H9 (cell line): ENCODE measurements around the gene PKN3. TPM values are rescaled to one million over a fixed set of nuclear protein-coding genes. Genes with fewer than 3 reads are reported as not detected.

Source experiments
- DNase-seq: peaks from one replicate; pipeline ENCODE4 v3.0.0-alpha.2; 2017
- H2AFZ ChIP-seq: one replicate; pipeline ENCODE4 v1.6.1; 2013; ENCODE audit warnings: mild to moderate bottlenecking, low read length, control low read depth, moderate library complexity
- H2AK5ac ChIP-seq: 2 replicates; pipeline ENCODE4 v1.6.1; 2013; ENCODE audit warnings: low read length, control low read depth, mixed read lengths; ENCODE audit not compliant: insufficient read length
- H2BK120ac ChIP-seq: one replicate; pipeline ENCODE4 v1.6.1; 2013; ENCODE audit warnings: low read depth, mild to moderate bottlenecking, low read length, control low read depth, inconsistent platforms; ENCODE audit not compliant: poor library complexity, severe bottlenecking
- H2BK12ac ChIP-seq: 2 replicates; pipeline ENCODE4 v1.6.1; 2013; ENCODE audit warnings: low read length, control low read depth, mixed read lengths, low read depth; ENCODE audit not compliant: insufficient read length
- H2BK15ac ChIP-seq: 2 replicates; pipeline ENCODE4 v1.6.1; 2013; ENCODE audit warnings: low read depth, low read length, control low read depth
- H2BK20ac ChIP-seq: one replicate; pipeline ENCODE4 v1.6.1; 2013; ENCODE audit warnings: low read depth, mild to moderate bottlenecking, low read length, control low read depth, inconsistent platforms; ENCODE audit not compliant: poor library complexity, severe bottlenecking
- H2BK5ac ChIP-seq: 2 replicates; pipeline ENCODE4 v1.6.1; 2013; ENCODE audit warnings: low read length, control low read depth, mixed read lengths; ENCODE audit not compliant: insufficient read length
- H3K14ac ChIP-seq: 2 replicates; pipeline ENCODE4 v1.6.1; 2013; ENCODE audit warnings: low read length, control low read depth; ENCODE audit not compliant: insufficient read depth
- H3K18ac ChIP-seq: 2 replicates; pipeline ENCODE4 v1.6.1; 2013; ENCODE audit warnings: low read depth, mild to moderate bottlenecking, mixed read lengths, low read length, control low read depth; ENCODE audit not compliant: insufficient read length
- H3K23ac ChIP-seq: 2 replicates; pipeline ENCODE4 v1.6.1; 2013; ENCODE audit warnings: low read length, control low read depth, mixed read lengths, low read depth; ENCODE audit not compliant: insufficient read length
- H3K23me2 ChIP-seq: 2 replicates; pipeline ENCODE4 v1.6.1; 2013; ENCODE audit warnings: low read depth, mild to moderate bottlenecking, mixed read lengths, low read length, control low read depth; ENCODE audit not compliant: insufficient read length, poor library complexity, severe bottlenecking
- H3K27ac ChIP-seq: 2 replicates; pipeline ENCODE4 v1.5.1; 2013; ENCODE audit warnings: low read length, control low read depth, mixed read lengths, low read depth; ENCODE audit not compliant: insufficient read length
- H3K27me3 ChIP-seq: 2 replicates; pipeline ENCODE4 v1.6.1; 2013; ENCODE audit warnings: low read length, control low read depth, inconsistent platforms; ENCODE audit not compliant: insufficient read depth
- H3K4ac ChIP-seq: 2 replicates; pipeline ENCODE4 v1.6.1; 2013; ENCODE audit warnings: low read depth, mild to moderate bottlenecking, control low read depth, inconsistent platforms, low read length, moderate library complexity
- H3K4me1 ChIP-seq: 2 replicates; pipeline ENCODE4 v1.6.1; 2013; ENCODE audit warnings: low read length, control low read depth, inconsistent platforms; ENCODE audit not compliant: insufficient read depth
- H3K4me2 ChIP-seq: 2 replicates; pipeline ENCODE4 v1.6.1; 2013; ENCODE audit warnings: low read length, control low read depth, mixed read lengths; ENCODE audit not compliant: insufficient read length, insufficient read depth
- H3K56ac ChIP-seq: 2 replicates; pipeline ENCODE4 v1.6.1; 2013; ENCODE audit warnings: low read depth, mild to moderate bottlenecking, mixed read lengths, low read length, control low read depth; ENCODE audit not compliant: insufficient read length
- H3K79me1 ChIP-seq: 2 replicates; pipeline ENCODE4 v1.6.1; 2013; ENCODE audit warnings: low read depth, mild to moderate bottlenecking, moderate library complexity, low read length, control low read depth, inconsistent platforms; ENCODE audit not compliant: insufficient read depth, poor library complexity, severe bottlenecking
- H3K79me2 ChIP-seq: 2 replicates; pipeline ENCODE4 v1.6.1; 2013; ENCODE audit warnings: low read length, control low read depth, inconsistent platforms; ENCODE audit not compliant: insufficient read depth
- H3K9ac ChIP-seq: 2 replicates; pipeline ENCODE4 v1.6.1; 2013; ENCODE audit warnings: low read length, control low read depth, mixed read lengths; ENCODE audit not compliant: insufficient read length; ENCODE audit errors: extremely low read depth
- H3K9me3 ChIP-seq: one replicate; pipeline ENCODE4 v1.6.1; 2013; ENCODE audit warnings: low read depth, low read length, inconsistent platforms; ENCODE audit not compliant: control insufficient read depth
- H3T11ph ChIP-seq: one replicate; pipeline ENCODE4 v1.6.1; 2013; ENCODE audit warnings: mild to moderate bottlenecking, low read length, control low read depth, inconsistent platforms
- H4K20me1 ChIP-seq: one replicate; pipeline ENCODE4 v1.6.1; 2013; ENCODE audit not compliant: control insufficient read depth, insufficient read length, insufficient read depth
- H4K5ac ChIP-seq: 2 replicates; pipeline ENCODE4 v1.6.1; 2013; ENCODE audit warnings: low read depth, mild to moderate bottlenecking, mixed read lengths, low read length, control low read depth; ENCODE audit not compliant: insufficient read length
- H4K8ac ChIP-seq: replicated peaks from 2 replicates; pipeline ENCODE4 v1.6.1; 2013; ENCODE audit warnings: low read length, control low read depth, mixed read lengths, low read depth; ENCODE audit not compliant: insufficient read length
- H4K91ac ChIP-seq: 2 replicates; pipeline ENCODE4 v1.6.1; 2013; ENCODE audit warnings: low read depth, mild to moderate bottlenecking, moderate library complexity, mixed read lengths, low read length, control low read depth; ENCODE audit not compliant: insufficient read length
- H3K27ac Mint-ChIP-seq, 3 experiments: 2 replicates in 2 of 3; 3 replicates in 1 of 3; pipeline ENCODE4 v1.8.0; 2020 to 2021; ENCODE audit warnings: mixed read lengths in 3 of 3, mild to moderate bottlenecking in 1 of 3, moderate library complexity in 1 of 3
- H3K27me3 Mint-ChIP-seq: 2 replicates; pipeline ENCODE4 v1.8.0; 2021; ENCODE audit warnings: low read depth, mild to moderate bottlenecking, moderate library complexity, mixed read lengths
- H3K36me3 Mint-ChIP-seq, 3 experiments: 2 replicates in 2 of 3; 3 replicates in 1 of 3; pipeline ENCODE4 v1.8.0; 2020 to 2021; ENCODE audit warnings: low read depth in 3 of 3, mixed read lengths in 3 of 3; ENCODE audit not compliant: insufficient read depth in 1 of 3
- H3K4me1 Mint-ChIP-seq, 2 experiments: 2 replicates each; pipeline ENCODE4 v1.8.0; 2020; ENCODE audit warnings: mixed read lengths in 2 of 2
- H3K4me3 Mint-ChIP-seq, 2 experiments: 2 replicates in 1 of 2; 3 replicates in 1 of 2; pipeline ENCODE4 v1.8.0; 2020 to 2021; ENCODE audit warnings: mild to moderate bottlenecking in 2 of 2, mixed read lengths in 2 of 2, moderate library complexity in 1 of 2
- H3K9me3 Mint-ChIP-seq, 2 experiments: 2 replicates in 1 of 2; 3 replicates in 1 of 2; pipeline ENCODE4 v1.8.0; 2020; ENCODE audit warnings: mild to moderate bottlenecking in 2 of 2, mixed read lengths in 2 of 2, moderate library complexity in 1 of 2
- WGBS: extraction: QIAGEN DNeasy Blood & Tissue Kit; methylation state at CpG from one replicate; pipeline ENCODE4 v1.1.7; 2013; ENCODE audit warnings: missing lambda C conversion rate, low lambda C conversion rate, mixed read lengths; ENCODE audit not compliant: insufficient read length; ENCODE audit errors: extremely low coverage; 5-methylcytosine and 5-hydroxymethylcytosine counted together
- total RNA-seq: library from RNA; stranded (reverse); gene quantifications from 2 replicates; pipeline ENCODE4 v1.2.1, GENCODE V29; 2021
- TF ChIP-seq, protein P1 (sequence below): fragments of 200-600 bp; sonication (generic); conservative IDR thresholded peaks from 3 replicates; pipeline ENCODE4 v1.8.0; 2021; ENCODE audit warnings: antibody characterized with exemption, mild to moderate bottlenecking

Gene PKN3
- total RNA-seq, 1 experiment from 2014 or later, result 25.0 TPM

DNA sequence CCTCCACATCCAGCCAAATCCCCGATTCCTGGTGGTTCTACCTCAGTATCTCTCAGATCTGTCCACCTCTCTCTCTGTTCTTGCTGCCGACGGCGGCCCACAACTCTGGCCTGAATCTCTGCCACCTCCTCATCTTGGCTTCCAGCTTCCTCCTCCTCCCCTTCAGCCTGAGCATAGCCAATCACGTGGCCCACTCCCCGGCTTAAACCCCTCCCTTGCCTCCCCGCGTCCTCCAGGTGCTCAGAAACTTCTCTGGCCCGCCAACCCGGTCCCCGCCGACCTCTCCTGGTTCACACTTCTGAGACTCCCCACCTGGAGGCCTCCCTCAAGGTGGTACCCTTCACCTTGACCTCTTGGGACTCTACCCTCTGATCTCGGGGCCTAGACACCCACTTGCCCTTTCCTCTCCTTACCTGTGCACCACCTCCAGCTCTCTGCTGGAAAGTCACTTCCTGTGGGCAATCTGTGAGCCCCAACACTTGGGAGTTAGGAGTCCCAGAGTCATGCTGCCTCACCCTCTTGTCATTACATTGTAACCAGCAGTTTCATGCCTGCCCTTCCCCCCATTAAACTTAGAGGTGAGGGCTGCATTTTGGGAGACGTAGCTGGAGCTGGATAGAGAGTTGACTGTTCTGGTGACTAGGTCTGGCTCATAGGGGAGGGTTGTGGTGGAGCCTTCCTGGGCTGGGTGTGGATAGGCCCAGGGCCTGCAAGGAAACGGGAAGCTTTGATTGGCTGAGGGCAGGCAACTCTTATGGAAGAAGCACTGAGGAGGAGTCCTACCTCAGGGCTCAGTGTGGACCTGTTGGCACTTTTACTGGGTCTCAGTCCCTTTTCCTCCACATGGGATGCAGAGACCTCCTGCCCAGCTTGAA, 17.7 kb upstream of the PKN3 start:
- Histone ChIP-seq H3K14ac (peak overlapping the region; percentile 79; the same call in 1 of the 2 replicates), H4K5ac (no peak overlapping the region), H3K9ac (peak overlapping the region; percentile 92), H3K79me1 (no peaks in the 10 kb centered on the region), H3K23me2 (peaks cover 13% of the 10 kb centered on the region), H3K4me1 (peaks cover 4% of the 10 kb centered on the region; the same call in 1 of the 2 replicates), H3K4me2 (peak overlapping the region; percentile 73), H2AFZ (no peak overlapping the region), H3K4ac (no peak overlapping the region), H3K9me3 (no peaks in the 10 kb centered on the region), H3K18ac (peak overlapping the region; percentile 49), H4K20me1 (no peaks in the 10 kb centered on the region), H2BK15ac (no peak overlapping the region), H3K27ac (no peak overlapping the region), H2BK12ac (no peak overlapping the region), H3K79me2 (peaks cover 33% of the 10 kb centered on the region), H2AK5ac (no peak overlapping the region), H3T11ph (no peak overlapping the region), H3K23ac (no peak overlapping the region), H3K56ac (no peak overlapping the region), H2BK20ac (no peak overlapping the region), H3K27me3 (no peaks in the 10 kb centered on the region), H2BK120ac (no peak overlapping the region), H4K91ac (no peak overlapping the region), H2BK5ac (peak overlapping the region; percentile 9), H4K8ac (no peak overlapping the region)
- Mint-ChIP-seq H3K27me3 (no peaks in the 10 kb centered on the region), H3K9me3 (peaks cover 6 to 13% of the 10 kb centered on the region in 2 experiments), H3K4me3 (peak overlapping the region; percentile 95 to 100), H3K36me3 (peaks cover 28 to 40% (median 40%) of the 10 kb centered on the region in 3 experiments), H3K27ac (peak overlapping the region; percentile 99), H3K4me1 (peaks cover 42 to 44% of the 10 kb centered on the region in 2 experiments)
- TF ChIP-seq, protein P1, sequence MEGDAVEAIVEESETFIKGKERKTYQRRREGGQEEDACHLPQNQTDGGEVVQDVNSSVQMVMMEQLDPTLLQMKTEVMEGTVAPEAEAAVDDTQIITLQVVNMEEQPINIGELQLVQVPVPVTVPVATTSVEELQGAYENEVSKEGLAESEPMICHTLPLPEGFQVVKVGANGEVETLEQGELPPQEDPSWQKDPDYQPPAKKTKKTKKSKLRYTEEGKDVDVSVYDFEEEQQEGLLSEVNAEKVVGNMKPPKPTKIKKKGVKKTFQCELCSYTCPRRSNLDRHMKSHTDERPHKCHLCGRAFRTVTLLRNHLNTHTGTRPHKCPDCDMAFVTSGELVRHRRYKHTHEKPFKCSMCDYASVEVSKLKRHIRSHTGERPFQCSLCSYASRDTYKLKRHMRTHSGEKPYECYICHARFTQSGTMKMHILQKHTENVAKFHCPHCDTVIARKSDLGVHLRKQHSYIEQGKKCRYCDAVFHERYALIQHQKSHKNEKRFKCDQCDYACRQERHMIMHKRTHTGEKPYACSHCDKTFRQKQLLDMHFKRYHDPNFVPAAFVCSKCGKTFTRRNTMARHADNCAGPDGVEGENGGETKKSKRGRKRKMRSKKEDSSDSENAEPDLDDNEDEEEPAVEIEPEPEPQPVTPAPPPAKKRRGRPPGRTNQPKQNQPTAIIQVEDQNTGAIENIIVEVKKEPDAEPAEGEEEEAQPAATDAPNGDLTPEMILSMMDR, result no peak
- no CpG with 5 or more reads among the region's 15 CpGs for WGBS
- peak; percentile 87 for DNase-seq
